ENCODE measurements around the gene TSPOAP1.

- no peak for TF ChIP-seq SIN3A (IDR thresholded peaks at IDR 0.05; ENCODE audit: borderline replicate concordance, insufficient read depth, low read length)
- TF ChIP-seq TAF1 (IDR thresholded peaks at IDR 0.05; ENCODE audit: borderline replicate concordance, insufficient read depth, low read length) = no peak
- no peak for TF ChIP-seq POLR2AphosphoS5 (IDR thresholded peaks at IDR 0.05; ENCODE audit: low read depth, low read length)
- TF ChIP-seq, protein P1, sequence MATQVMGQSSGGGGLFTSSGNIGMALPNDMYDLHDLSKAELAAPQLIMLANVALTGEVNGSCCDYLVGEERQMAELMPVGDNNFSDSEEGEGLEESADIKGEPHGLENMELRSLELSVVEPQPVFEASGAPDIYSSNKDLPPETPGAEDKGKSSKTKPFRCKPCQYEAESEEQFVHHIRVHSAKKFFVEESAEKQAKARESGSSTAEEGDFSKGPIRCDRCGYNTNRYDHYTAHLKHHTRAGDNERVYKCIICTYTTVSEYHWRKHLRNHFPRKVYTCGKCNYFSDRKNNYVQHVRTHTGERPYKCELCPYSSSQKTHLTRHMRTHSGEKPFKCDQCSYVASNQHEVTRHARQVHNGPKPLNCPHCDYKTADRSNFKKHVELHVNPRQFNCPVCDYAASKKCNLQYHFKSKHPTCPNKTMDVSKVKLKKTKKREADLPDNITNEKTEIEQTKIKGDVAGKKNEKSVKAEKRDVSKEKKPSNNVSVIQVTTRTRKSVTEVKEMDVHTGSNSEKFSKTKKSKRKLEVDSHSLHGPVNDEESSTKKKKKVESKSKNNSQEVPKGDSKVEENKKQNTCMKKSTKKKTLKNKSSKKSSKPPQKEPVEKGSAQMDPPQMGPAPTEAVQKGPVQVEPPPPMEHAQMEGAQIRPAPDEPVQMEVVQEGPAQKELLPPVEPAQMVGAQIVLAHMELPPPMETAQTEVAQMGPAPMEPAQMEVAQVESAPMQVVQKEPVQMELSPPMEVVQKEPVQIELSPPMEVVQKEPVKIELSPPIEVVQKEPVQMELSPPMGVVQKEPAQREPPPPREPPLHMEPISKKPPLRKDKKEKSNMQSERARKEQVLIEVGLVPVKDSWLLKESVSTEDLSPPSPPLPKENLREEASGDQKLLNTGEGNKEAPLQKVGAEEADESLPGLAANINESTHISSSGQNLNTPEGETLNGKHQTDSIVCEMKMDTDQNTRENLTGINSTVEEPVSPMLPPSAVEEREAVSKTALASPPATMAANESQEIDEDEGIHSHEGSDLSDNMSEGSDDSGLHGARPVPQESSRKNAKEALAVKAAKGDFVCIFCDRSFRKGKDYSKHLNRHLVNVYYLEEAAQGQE (IDR thresholded peaks at IDR 0.05; ENCODE audit: insufficient read depth in 1 of 2, low read depth in 2 of 2, low read length in 2 of 2) = no peak
- no peak for TF ChIP-seq FOXP2 (optimal IDR thresholded peaks at IDR 0.05; ENCODE audit: borderline replicate concordance, extremely low read depth, extremely low read length, insufficient read depth)
These were observed 47.9 kb upstream of the TSPOAP1 start for GRCh38 chr17:58376472-58377000.

All from PFSK-1 (cell line).